Stimulated activated CD4-positive, alpha-beta T cell treated with anti-CD3 and anti-CD28 coated beads, TNF-alpha, amount 100 ng/mL, for 1 hour (primary cell): ENCODE data around the gene TSGA10IP.

Experiments used
- DNase-seq, 3 donors: peaks; one replicate each; pipeline ENCODE4 v3.0.0-alpha.2; 2020; ENCODE audit warnings: low read depth in 3 of 3, low spot score in 1 of 3

Gene TSGA10IP

GRCh38 chr11:66003291-66003690 is 58.0 kb downstream of the TSGA10IP start:
- DNase-seq: no peak

- no peak for DNase-seq
These were observed 58.9 kb downstream of the TSGA10IP start for GRCh38 chr11:66004186-66004585.

- no peak for DNase-seq
These were observed 61.0 kb downstream of the TSGA10IP start for GRCh38 chr11:66006134-66006890.

- DNase-seq: no peak
These were observed 61.6 kb downstream of the TSGA10IP start for GRCh38 chr11:66006891-66007176.

DNA sequence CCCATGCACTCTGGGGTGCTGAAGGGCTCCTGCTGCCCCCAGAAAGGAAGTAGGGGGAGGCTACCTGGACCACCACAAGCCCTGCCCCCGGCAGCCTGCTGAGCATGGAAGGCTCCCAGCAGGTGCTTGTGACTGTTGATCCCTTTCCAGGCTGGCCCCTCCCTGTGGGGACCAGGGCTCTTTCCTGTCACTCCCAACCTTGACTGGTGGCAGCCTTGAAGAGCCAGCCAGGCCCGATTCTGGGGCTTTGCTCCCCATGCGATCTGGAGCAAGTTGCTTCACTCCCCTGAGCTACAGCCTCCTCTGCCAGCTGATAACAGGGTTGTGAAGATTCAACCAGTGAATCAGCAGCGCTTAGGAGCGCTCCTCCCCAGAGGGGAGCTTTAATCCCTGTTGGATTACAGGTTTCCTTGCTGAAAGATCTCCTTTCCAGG is 61.9 kb downstream of the TSGA10IP start:
- no peak for DNase-seq

- DNase-seq: no peak
These were observed 62.8 kb downstream of the TSGA10IP start for GRCh38 chr11:66008095-66008467.

- no peak for DNase-seq
These were observed 63.3 kb downstream of the TSGA10IP start for GRCh38 chr11:66008468-66009101.
